Astrocyte of the cerebellum (primary cell): Measurements from ENCODE around the gene STAT4.

Experiments used
- DNase-seq: peaks from one replicate; pipeline ENCODE4 v3.0.0-alpha.2; 2011; ENCODE audit warnings: low read depth
- H3K4me3 ChIP-seq: 2 replicates; pipeline ENCODE4 v1.5.1; 2011; ENCODE audit warnings: mild to moderate bottlenecking, low read depth, low read length, moderate library complexity
- in situ Hi-C: cut with HindIII; loops from 2 replicates; pipeline ENCODE4 v1.10.0; 2017; ENCODE audit warnings: low sequenced_read_pairs
- TF ChIP-seq, protein P1 (sequence below): IDR thresholded peaks from 2 replicates; pipeline ENCODE4 v1.5.1; 2012; ENCODE audit warnings: low read length, low read depth, moderate library complexity, mild to moderate bottlenecking; ENCODE audit errors: missing control alignments

Gene STAT4

DNA sequence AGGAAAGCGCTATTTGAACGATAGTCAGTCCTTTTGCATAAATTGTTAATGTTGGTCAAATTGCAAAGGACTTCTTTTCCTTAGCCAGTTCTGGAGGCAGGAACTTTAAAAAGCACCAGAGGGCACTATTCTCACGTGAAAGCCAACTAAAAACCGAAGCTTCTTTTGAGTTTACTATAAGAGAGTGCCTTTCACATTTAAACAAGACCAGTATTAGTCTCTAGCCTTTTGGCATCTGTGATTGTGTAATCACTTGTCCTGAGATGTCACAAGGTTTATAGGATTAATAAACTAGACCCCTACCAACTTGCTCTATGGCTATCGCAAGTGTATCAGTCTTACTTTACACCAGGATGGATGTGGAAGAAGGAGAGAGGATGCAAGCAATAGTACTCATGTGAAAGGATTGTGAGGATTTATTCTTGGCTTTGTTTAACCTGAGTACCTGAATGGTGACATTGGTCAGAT is 14.4 kb upstream of the STAT4 start:
- DNase-seq: peak; percentile 57
- no peak overlapping the region for H3K4me3 ChIP-seq
- in situ Hi-C loops: loop anchor here (25.0 kb wide), 1 partner anchor 347 kb away; no protein-coding TSS in a partner anchor
- TF ChIP-seq, protein P1, sequence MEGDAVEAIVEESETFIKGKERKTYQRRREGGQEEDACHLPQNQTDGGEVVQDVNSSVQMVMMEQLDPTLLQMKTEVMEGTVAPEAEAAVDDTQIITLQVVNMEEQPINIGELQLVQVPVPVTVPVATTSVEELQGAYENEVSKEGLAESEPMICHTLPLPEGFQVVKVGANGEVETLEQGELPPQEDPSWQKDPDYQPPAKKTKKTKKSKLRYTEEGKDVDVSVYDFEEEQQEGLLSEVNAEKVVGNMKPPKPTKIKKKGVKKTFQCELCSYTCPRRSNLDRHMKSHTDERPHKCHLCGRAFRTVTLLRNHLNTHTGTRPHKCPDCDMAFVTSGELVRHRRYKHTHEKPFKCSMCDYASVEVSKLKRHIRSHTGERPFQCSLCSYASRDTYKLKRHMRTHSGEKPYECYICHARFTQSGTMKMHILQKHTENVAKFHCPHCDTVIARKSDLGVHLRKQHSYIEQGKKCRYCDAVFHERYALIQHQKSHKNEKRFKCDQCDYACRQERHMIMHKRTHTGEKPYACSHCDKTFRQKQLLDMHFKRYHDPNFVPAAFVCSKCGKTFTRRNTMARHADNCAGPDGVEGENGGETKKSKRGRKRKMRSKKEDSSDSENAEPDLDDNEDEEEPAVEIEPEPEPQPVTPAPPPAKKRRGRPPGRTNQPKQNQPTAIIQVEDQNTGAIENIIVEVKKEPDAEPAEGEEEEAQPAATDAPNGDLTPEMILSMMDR: peak; percentile 73

DNA sequence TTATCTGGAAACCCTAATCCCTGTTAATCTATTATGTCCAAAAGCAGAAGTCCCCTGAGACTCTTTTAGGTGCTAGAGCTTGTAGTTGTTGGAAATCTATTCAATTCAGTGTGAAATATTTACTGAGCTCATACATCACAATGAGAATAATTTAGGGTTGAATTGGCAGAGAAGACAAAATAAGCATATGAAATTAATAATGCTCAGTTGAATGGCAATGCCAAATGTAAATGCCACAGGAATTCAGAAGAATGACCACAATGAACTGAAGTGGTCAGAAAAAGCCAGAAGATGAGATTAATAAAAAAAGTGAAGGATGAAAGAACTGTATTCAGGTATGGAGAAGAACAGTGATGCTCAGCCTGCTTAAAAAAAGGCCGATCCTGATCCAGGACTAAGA is 8.0 kb upstream of the STAT4 start:
- in situ Hi-C loops: loop anchor here (25.0 kb wide), 1 partner anchor 354 kb away; no protein-coding TSS in a partner anchor
- peak; percentile 51 for DNase-seq
- H3K4me3 ChIP-seq: no peak overlapping the region
- TF ChIP-seq, protein P1: no peak

DNA sequence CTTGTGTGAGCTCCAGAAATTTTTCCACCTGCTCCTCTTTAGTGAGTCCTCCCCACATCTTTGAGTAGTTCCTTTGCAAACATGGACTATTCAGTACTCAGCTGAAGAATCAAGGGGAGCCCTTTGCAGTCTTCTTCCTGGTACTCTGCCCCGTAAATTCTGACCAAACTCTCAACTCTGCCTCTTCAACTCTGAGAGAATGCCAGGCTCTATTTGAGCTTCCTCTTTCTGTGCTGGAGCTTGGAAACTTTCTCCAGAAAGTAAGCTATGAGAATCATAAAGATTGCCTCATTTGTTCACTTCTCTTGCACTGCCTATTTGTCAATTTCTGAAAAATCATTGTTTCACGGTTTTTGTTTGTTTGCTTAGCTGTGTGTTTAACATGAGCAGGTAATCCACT is 7.4 kb upstream of the STAT4 start:
- DNase-seq: no peak
- no peak overlapping the region for H3K4me3 ChIP-seq
- TF ChIP-seq, protein P1: no peak
- in situ Hi-C loops: loop anchor here (25.0 kb wide), 1 partner anchor 354 kb away; no protein-coding TSS in a partner anchor

DNA sequence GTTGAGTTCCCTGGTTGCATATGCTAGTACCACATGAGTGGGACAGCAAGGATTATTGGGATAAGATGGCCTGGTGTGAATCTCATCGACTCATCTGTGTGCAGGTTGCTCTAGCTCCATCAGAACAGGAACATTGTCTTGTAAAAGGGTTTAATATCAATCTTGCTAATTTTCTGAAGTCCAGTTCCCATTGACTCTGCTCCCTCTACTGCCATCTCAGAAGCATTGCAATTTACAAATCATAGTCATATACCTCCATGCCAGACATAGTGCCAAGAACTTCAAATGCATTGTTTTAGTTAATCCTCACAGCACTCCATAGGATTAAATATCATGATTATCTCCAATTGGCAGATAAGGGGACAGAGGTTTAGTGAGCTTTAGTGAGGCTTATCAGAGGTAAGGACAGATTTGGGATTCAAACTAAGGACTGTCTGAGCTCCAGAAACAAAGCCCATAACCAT is 4.8 kb upstream of the STAT4 start:
- TF ChIP-seq, protein P1: peak; percentile 73
- in situ Hi-C loops: loop anchor here (25.0 kb wide), 1 partner anchor 357 kb away; no protein-coding TSS in a partner anchor
- no peak overlapping the region for H3K4me3 ChIP-seq
- peak; percentile 28 for DNase-seq

DNA sequence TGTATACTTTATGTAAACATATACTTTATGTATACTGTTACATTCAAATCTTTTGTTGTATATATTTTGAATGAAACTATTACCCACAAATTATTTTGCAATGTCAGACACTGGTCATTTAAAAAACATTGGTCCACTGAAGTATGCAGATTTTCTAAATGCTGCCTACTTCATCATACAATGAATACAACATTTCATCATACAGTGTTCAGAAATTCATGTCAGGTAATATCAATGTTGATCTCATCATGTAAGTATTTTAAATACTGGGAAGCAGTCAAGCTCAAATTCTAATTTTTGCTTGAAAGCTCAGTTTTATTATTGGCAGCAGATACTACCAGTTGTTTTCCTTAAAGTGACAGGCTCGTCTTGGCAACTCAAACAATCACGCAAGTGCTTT is 2.9 kb upstream of the STAT4 start:
- DNase-seq: no peak
- in situ Hi-C loops: loop anchor here (25.0 kb wide), 1 partner anchor 359 kb away; no protein-coding TSS in a partner anchor
- no peak overlapping the region for H3K4me3 ChIP-seq
- TF ChIP-seq, protein P1: no peak

DNA sequence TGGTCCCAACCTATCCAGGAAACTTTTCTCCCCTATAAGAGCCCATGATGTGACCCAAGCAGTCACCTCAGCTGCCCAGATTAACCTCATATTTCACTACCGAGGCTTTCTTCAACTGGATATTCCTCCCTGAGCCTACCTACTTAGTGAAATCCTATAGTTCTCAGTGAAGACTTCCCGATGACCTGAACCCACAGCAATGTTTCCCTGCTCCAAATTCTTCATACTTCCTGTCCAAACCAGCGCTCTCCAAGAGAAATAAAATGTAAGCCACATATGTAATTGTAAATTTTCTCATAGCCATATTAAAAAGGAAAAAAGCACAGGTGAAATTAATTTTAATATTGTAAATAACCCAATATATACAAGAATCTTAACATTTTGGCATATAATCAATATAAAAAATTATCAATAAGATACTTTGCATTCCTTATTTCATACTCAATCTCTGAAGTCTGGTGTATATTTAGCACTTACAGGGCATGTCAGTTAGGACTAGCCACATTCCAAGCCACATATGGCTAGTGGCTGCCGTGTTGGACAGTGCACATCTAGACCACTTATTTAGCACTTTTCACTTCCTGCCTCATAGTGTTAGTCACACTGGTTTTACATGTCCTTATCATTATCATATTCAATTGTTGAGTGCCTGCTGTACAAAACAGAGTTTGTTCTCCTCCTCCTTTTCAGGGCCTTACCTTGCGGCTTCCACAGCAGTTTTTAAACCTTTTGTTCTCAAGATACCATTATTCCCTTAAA is 1.9 kb upstream of the STAT4 start:
- TF ChIP-seq, protein P1: no peak
- peak; percentile 20 for DNase-seq
- no peak overlapping the region for H3K4me3 ChIP-seq
- in situ Hi-C loops: loop anchor here (25.0 kb wide), 1 partner anchor 360 kb away; no protein-coding TSS in a partner anchor
